ENCODE results near the gene GPS1.

Gene GPS1

GRCh38 chr17:82063424-82064415 is 12.0 kb downstream of the GPS1 start:
- TF ChIP-seq CTCF (conservative IDR thresholded peaks at IDR 0.05; ENCODE audit: low read depth): no peak
- H3K27ac ChIP-seq: peak overlapping the region; percentile 79
- ChIA-PET CTCF (interaction anchor here (0.6 to 0.7 kb wide), 4 partner anchors 13 to 58 kb away, joined by 3 read pairs; no protein-coding TSS in a partner anchor), POLR2A (ENCODE audit: low non-redundant PET) (no interaction called here)
- no peak for DNase-seq (ENCODE audit: low spot score)

- H3K27ac ChIP-seq: peak overlapping the region; percentile 79
- no peak for TF ChIP-seq CTCF (conservative IDR thresholded peaks at IDR 0.05; ENCODE audit: low read depth)
- ChIA-PET CTCF (interaction anchor here (0.7 kb wide), 1 partner anchor 15 kb away, joined by 3 read pairs; no protein-coding TSS in a partner anchor), POLR2A (ENCODE audit: low non-redundant PET) (interaction anchor here (0.6 to 1.0 kb wide), 2 partner anchors 13 to 21 kb away, joined by 3 to 4 read pairs; partner anchors contain the start of genes GPS1 and RFNG)
- peak; percentile 50 for DNase-seq (ENCODE audit: low spot score)
Observed at GRCh38 chr17:82064433-82065192, 12.9 kb downstream of the GPS1 start.

- CTCF ChIA-PET: no interaction called here
- H3K27ac ChIP-seq: peak overlapping the region; percentile 79
- POLR2A ChIA-PET (ENCODE audit: low non-redundant PET): interaction anchor here (0.6 to 1.0 kb wide), 2 partner anchors 16 to 22 kb away, joined by 3 read pairs; no protein-coding TSS in a partner anchor
- peak; percentile 30 for DNase-seq (ENCODE audit: low spot score)
- TF ChIP-seq CTCF (conservative IDR thresholded peaks at IDR 0.05; ENCODE audit: low read depth): no peak
Observed at GRCh38 chr17:82065193-82065637, 13.5 kb downstream of the GPS1 start.

- peak within 1 kb of the TSS; percentile 79 for H3K27ac ChIP-seq
- peak; percentile 69 for DNase-seq (ENCODE audit: low spot score)
- ChIA-PET CTCF (interaction anchor here (0.6 to 1.1 kb wide), 2 partner anchors 88 to 214 kb away, joined by 3 to 4 read pairs; no protein-coding TSS in a partner anchor), POLR2A (ENCODE audit: low non-redundant PET) (interaction anchor here (0.6 to 1.0 kb wide), 2 partner anchors 16 to 22 kb away, joined by 3 read pairs; no protein-coding TSS in a partner anchor)
- TF ChIP-seq CTCF (conservative IDR thresholded peaks at IDR 0.05; ENCODE audit: low read depth): no peak
Observed at GRCh38 chr17:82065638-82066303, 14.1 kb downstream of the GPS1 start, which contains the start of gene DUS1L. Gene DUS1L, minus strand, starts transcription at chr17:82065804. Its CDS starts 745 bp downstream, at chr17:82065059.

DNA sequence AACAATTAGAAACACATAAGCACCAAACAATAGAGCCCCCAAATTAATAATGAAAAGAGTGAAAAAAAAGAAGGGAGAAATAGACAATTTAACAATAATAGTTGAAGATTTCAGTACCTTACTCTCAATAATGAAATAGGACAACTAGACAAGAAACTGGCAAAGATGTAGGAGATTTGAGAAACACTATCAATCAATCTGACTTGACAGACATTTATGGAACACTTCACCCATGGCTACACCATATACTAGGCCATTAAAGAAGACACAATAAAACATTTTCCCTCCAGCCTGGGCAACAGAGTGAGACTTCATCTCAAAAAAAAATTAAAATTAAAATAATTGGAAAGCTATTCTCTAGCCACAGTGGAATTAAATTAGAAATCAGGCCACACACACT is 18.9 kb downstream of the GPS1 start:
- DNase-seq (ENCODE audit: low spot score): no peak
- H3K27ac ChIP-seq: no peak overlapping the region
- ChIA-PET CTCF (interaction anchor here (0.6 to 1.1 kb wide), 2 partner anchors 82 to 83 kb away, joined by 3 to 4 read pairs; no protein-coding TSS in a partner anchor), POLR2A (ENCODE audit: low non-redundant PET) (no interaction called here)
- TF ChIP-seq CTCF (conservative IDR thresholded peaks at IDR 0.05; ENCODE audit: low read depth): no peak

Measured in RWPE1 (cell line).